Right atrium auricular region (tissue), 2 donors: ENCODE data around the gene CHSY3. TPM values are rescaled to one million over a fixed set of nuclear protein-coding genes. Genes with fewer than 3 reads are reported as not detected.

Experiments used
- DNase-seq: peaks from one replicate; pipeline ENCODE4 v3.0.0-alpha.2; 2019; ENCODE audit warnings: low spot score
- H3K27ac ChIP-seq, 2 donors: fragments of 200-600 bp; sonication (generic); 1 replicate in 1 of 2; 2 replicates in 1 of 2; pipeline ENCODE4 v1.5.1; 2016 to 2019
- H3K27me3 ChIP-seq, 2 donors: fragments of 200-600 bp; sonication (generic); one replicate each; pipeline versions ENCODE4 v1.5.1 to v1.6.0; 2017 to 2019
- H3K36me3 ChIP-seq: fragments of 200-600 bp; sonication (generic); one replicate; pipeline ENCODE4 v1.5.1; 2016
- H3K4me1 ChIP-seq, 2 donors: fragments of 200-600 bp; sonication (generic); one replicate each; pipeline versions ENCODE4 v1.5.1 to v1.6.0; 2017 to 2019
- H3K4me3 ChIP-seq, 2 donors: fragments of 200-600 bp; sonication (generic); 1 replicate in 1 of 2; 2 replicates in 1 of 2; pipeline ENCODE4 v1.5.1; 2017 to 2019; ENCODE audit warnings: mild to moderate bottlenecking in 1 of 2, moderate library complexity in 1 of 2
- H3K9me3 ChIP-seq, 2 donors: fragments of 200-600 bp; sonication (generic); one replicate each; pipeline ENCODE4 v1.5.1; 2019
- CTCF ChIP-seq, 2 donors: fragments of 200-600 bp; sonication (generic); IDR thresholded peaks; one replicate each; pipeline ENCODE4 v1.5.1; 2019; ENCODE audit warnings: antibody characterized with exemption in 2 of 2
- total RNA-seq, 2 donors: library from RNA; depleted of rRNA; stranded (reverse); fragments of >200 nt; gene quantifications; one replicate each; pipeline ENCODE4 v1.1.0, GENCODE V29; 2016

Gene CHSY3
- total RNA-seq, 2 donors from 2014 or later: 2.5 TPM

DNA sequence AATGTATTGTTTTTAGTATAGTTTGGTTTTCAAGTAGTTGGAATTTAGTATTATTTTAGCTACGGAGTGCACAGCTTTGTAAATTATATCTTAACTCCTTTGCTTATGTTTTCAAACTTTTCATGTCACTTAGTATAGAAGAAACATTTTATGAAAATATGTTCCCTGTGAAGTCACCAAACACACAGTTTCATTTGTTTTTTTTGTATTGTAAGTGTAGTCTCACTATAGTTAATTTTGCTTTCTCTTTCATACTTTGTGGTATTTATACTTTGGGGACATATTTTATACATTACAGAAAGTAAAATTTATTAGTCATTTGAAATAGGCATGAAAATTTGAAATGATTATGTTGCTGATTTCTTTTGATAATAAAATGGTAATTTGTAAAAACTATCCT is 5.0 kb downstream of the CHSY3 start:
- H3K9me3 ChIP-seq: no peaks in the 10 kb centered on the region
- H3K27me3 ChIP-seq: no peaks in the 10 kb centered on the region
- H3K36me3 ChIP-seq: no peaks in the 10 kb centered on the region
- TF ChIP-seq CTCF (IDR thresholded peaks at IDR 0.05): no peak
- no peak for DNase-seq
- H3K4me1 ChIP-seq: peaks cover 0 to 30% of the 10 kb centered on the region in 2 donors
- no peak overlapping the region for H3K27ac ChIP-seq
- no peak overlapping the region for H3K4me3 ChIP-seq

DNA sequence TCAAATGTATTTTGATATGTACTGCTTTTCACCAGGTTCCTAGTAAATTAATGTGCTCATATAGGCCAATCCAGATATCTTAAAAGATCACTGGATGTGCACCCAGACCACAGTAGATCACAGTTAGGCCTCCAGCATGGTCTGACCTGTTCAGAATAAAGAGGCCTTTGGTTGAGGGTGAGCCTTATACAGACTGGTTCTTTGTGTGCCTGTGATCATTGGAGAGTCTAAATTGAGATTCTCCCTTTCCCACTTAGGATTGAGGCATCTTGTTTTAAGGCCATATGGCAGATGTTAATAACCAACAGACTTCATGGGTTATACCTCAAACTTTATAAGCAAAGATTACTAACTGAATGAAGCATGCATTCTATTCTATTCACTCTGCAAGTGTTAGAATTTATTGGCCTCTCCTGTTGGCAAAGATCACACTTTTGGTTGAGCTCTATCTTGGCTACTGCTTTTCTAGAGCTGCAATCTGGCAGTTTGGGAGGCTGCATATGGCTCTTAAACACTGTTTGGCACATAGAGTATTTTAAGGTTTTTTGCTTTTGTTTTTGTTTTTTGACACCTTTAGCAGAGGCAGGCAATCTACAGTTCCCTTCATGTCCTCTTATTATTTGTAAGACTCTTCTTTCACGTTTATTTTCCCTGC is 8.5 kb downstream of the CHSY3 start:
- no peaks in the 10 kb centered on the region for H3K9me3 ChIP-seq
- no peak for TF ChIP-seq CTCF (IDR thresholded peaks at IDR 0.05)

GRCh38 chr5:129915415-129915814 is 11.2 kb downstream of the CHSY3 start:
- no peaks in the 10 kb centered on the region for H3K36me3 ChIP-seq
- no peak for TF ChIP-seq CTCF (IDR thresholded peaks at IDR 0.05)
- no peak overlapping the region for H3K27ac ChIP-seq
- H3K4me1 ChIP-seq: peaks cover 0 to 7% of the 10 kb centered on the region in 2 donors
- H3K9me3 ChIP-seq: no peaks in the 10 kb centered on the region
- DNase-seq: no peak
- H3K4me3 ChIP-seq: no peak overlapping the region
- H3K27me3 ChIP-seq: no peaks in the 10 kb centered on the region

More for the DNA sequence above, 8.5 kb downstream of the CHSY3 start:
- H3K27me3 ChIP-seq: no peaks in the 10 kb centered on the region
- H3K36me3 ChIP-seq: no peaks in the 10 kb centered on the region
- DNase-seq: no peak
- no peak overlapping the region for H3K4me3 ChIP-seq
- peaks cover 0 to 7% of the 10 kb centered on the region in 2 donors for H3K4me1 ChIP-seq
- no peak overlapping the region for H3K27ac ChIP-seq

GRCh38 chr5:129917224-129917623 is 13.0 kb downstream of the CHSY3 start:
- no peaks in the 10 kb centered on the region for H3K27me3 ChIP-seq
- no peak for TF ChIP-seq CTCF (IDR thresholded peaks at IDR 0.05)
- H3K4me3 ChIP-seq: no peak overlapping the region
- no peak overlapping the region for H3K27ac ChIP-seq
- no peaks in the 10 kb centered on the region for H3K9me3 ChIP-seq
- no peaks in the 10 kb centered on the region for H3K36me3 ChIP-seq
- no peak for DNase-seq
- peaks cover 0 to 7% of the 10 kb centered on the region in 2 donors for H3K4me1 ChIP-seq

DNA sequence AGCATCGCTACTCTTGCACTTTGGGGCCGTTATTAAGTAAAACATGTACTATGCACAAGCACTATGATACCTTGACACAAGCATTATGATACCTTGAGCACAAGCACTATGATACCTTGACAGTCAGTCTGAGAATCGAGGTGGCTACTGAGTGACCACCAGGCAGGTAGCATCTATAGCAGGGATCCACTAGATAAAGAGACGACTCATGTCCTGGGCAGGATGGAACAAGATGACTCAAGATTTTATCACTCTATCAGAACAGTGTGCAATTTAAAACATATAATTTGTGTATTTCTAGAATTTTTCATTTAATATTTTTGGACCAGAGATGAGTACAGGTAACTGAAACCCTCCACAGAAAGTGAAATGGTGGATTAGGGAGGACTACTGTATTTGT is 16.9 kb downstream of the CHSY3 start:
- TF ChIP-seq CTCF (IDR thresholded peaks at IDR 0.05): no peak
- H3K9me3 ChIP-seq: no peaks in the 10 kb centered on the region

GRCh38 chr5:129930221-129930620 is 26.0 kb downstream of the CHSY3 start:
- Histone ChIP-seq H3K27ac (no peak overlapping the region), H3K9me3 (no peaks in the 10 kb centered on the region), H3K4me3 (no peak overlapping the region), H3K36me3 (no peaks in the 10 kb centered on the region), H3K4me1 (no peaks in the 10 kb centered on the region), H3K27me3 (no peaks in the 10 kb centered on the region)
- DNase-seq: no peak
- TF ChIP-seq CTCF (IDR thresholded peaks at IDR 0.05): no peak

More for the DNA sequence above, 16.9 kb downstream of the CHSY3 start:
- no peaks in the 10 kb centered on the region for H3K36me3 ChIP-seq
- DNase-seq: no peak
- H3K27me3 ChIP-seq: no peaks in the 10 kb centered on the region
- no peaks in the 10 kb centered on the region for H3K4me1 ChIP-seq
- H3K27ac ChIP-seq: no peak overlapping the region
- H3K4me3 ChIP-seq: no peak overlapping the region
